ENCODE data around the gene KIAA1755.

- no peak for TF ChIP-seq EZH2 (IDR thresholded peaks at IDR 0.05; ENCODE audit: borderline replicate concordance, insufficient read depth, low read depth, low read length, poor library complexity, severe bottlenecking)
- TF ChIP-seq CTCF (IDR thresholded peaks at IDR 0.05) = no peak
Observed at GRCh38 chr20:38173237-38174156, 87.0 kb downstream of the KIAA1755 start.
